Natural killer cell (primary cell): ENCODE measurements around the gene SLC4A7. TPM values are rescaled to one million over a fixed set of nuclear protein-coding genes. Genes with fewer than 3 reads are reported as not detected.

Experiments
- ATAC-seq, 3 donors: fragments of 150-1000 bp in 2 of 3; fragments of 200-7000 bp in 1 of 3; cut with Tn5 transposase; 1 replicate in 1 of 3; 2 replicates in 2 of 3; pipeline ENCODE4 v1.10.0; 2021; ENCODE audit warnings: mild to moderate bottlenecking in 2 of 3, moderate library complexity in 2 of 3
- DNase-seq, 2 donors: peaks; one replicate each; pipeline versions ENCODE4 v3.0.0 to v3.0.0-alpha.2; 2013 to 2021; ENCODE audit warnings: mixed read lengths in 1 of 2
- H3K27ac ChIP-seq: one replicate; pipeline ENCODE4 v1.5.1; 2013; ENCODE audit warnings: mild to moderate bottlenecking, low read length
- H3K27me3 ChIP-seq: one replicate; pipeline ENCODE4 v1.6.1; 2013; ENCODE audit warnings: low read length; ENCODE audit not compliant: control insufficient read depth, insufficient read depth
- H3K36me3 ChIP-seq: one replicate; pipeline ENCODE4 v1.6.1; 2013; ENCODE audit warnings: low read length; ENCODE audit not compliant: control insufficient read depth, insufficient read depth
- H3K4me1 ChIP-seq: one replicate; pipeline ENCODE4 v1.6.1; 2013; ENCODE audit warnings: low read length; ENCODE audit not compliant: control insufficient read depth, insufficient read depth
- H3K4me3 ChIP-seq: one replicate; pipeline ENCODE4 v1.5.1; 2013; ENCODE audit warnings: low read length
- H3K9me3 ChIP-seq: one replicate; pipeline ENCODE4 v1.6.1; 2013; ENCODE audit warnings: low read length; ENCODE audit not compliant: control insufficient read depth, insufficient read depth
- H3K27ac Mint-ChIP-seq, 2 donors: one replicate each; pipeline ENCODE4 v1.8.0; 2022; ENCODE audit warnings: mild to moderate bottlenecking in 2 of 2, mixed read lengths in 2 of 2, moderate library complexity in 1 of 2
- H3K27me3 Mint-ChIP-seq, 2 donors: one replicate each; pipeline ENCODE4 v1.8.0; 2022; ENCODE audit warnings: low read depth in 2 of 2, mixed read lengths in 2 of 2
- H3K36me3 Mint-ChIP-seq: one replicate; pipeline ENCODE4 v1.8.0; 2022; ENCODE audit warnings: mixed read lengths
- H3K4me1 Mint-ChIP-seq, 2 donors: one replicate each; pipeline ENCODE4 v1.8.0; 2022; ENCODE audit warnings: mixed read lengths in 2 of 2
- H3K4me3 Mint-ChIP-seq: one replicate; pipeline ENCODE4 v1.8.0; 2022; ENCODE audit warnings: mild to moderate bottlenecking, moderate library complexity, mixed read lengths
- H3K9me3 Mint-ChIP-seq, 2 donors: one replicate each; pipeline ENCODE4 v1.8.0; 2022; ENCODE audit warnings: mixed read lengths in 2 of 2
- WGBS: methylation state at CpG from one replicate; pipeline ENCODE4 v1.1.7; 2013; ENCODE audit warnings: missing lambda C conversion rate; ENCODE audit not compliant: insufficient coverage; 5-methylcytosine and 5-hydroxymethylcytosine counted together
- intact Hi-C: fragments of 100-400 bp; cut with micrococcal nuclease; formaldehyde crosslinking; loops from one replicate; pipeline ENCODE4 v1.14.2; 2022
- total RNA-seq, 4 donors: library from RNA; stranded (reverse); fragments of 120-200 nt in 1 of 4; gene quantifications; one replicate each; pipeline versions ENCODE4 v1.2.3 to v1.2.4, GENCODE V29; 2013 to 2022
- TF ChIP-seq, protein P1 (sequence below): fragments of 200-600 bp; IDR thresholded peaks from one replicate; pipeline ENCODE4 v1.8.0; 2022; ENCODE audit warnings: antibody characterized with exemption

Gene SLC4A7
- total RNA-seq, 3 donors from 2014 or later (not counting 1 experiment from before 2014, with no cell fraction given), result 36.4 to 48.0 (median 41.3) TPM

DNA sequence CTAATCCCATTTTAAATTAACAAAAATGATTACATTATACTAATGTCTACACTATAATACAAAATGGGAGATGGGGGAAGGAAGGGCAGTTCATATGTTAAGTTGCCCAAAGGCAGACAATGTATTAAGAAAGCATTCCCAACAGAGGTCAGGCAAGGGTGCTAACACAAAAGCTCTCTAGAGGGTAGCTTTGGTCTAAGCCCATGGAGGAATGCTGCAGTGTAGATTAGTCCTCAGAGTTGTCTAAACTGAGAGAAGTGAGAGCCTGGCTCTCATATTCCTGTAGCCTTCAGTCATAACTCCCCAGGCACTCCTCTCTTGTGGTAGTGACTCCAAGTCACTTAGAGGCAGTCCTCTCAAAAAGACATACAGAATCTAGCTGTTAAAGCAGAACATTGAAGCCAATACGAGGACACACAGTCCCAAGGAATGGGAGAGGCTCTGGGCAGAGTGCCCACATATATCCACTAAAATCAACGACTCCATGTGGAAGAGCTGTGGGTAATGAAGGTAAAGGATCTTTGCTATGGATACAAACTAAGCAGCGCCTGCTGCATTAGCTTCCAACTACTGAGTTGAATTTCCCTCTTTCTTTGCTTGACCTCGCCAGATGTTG is 129.5 kb downstream of the SLC4A7 start:
- Mint-ChIP-seq H3K27me3 (no peaks in the 10 kb centered on the region), H3K36me3 (no peaks in the 10 kb centered on the region), H3K4me1 (peaks cover 7 to 25% of the 10 kb centered on the region in 2 donors), H3K4me3 (no peak overlapping the region), H3K9me3 (no peaks in the 10 kb centered on the region), H3K27ac (no peak overlapping the region)
- Histone ChIP-seq H3K4me1 (peaks cover 5% of the 10 kb centered on the region), H3K4me3 (no peak overlapping the region), H3K9me3 (no peaks in the 10 kb centered on the region), H3K36me3 (no peaks in the 10 kb centered on the region), H3K27me3 (no peaks in the 10 kb centered on the region), H3K27ac (no peak overlapping the region)
- DNase-seq (no peak), ATAC-seq (no peak)
- intact Hi-C loops, result no loop called here
- TF ChIP-seq, protein P1, sequence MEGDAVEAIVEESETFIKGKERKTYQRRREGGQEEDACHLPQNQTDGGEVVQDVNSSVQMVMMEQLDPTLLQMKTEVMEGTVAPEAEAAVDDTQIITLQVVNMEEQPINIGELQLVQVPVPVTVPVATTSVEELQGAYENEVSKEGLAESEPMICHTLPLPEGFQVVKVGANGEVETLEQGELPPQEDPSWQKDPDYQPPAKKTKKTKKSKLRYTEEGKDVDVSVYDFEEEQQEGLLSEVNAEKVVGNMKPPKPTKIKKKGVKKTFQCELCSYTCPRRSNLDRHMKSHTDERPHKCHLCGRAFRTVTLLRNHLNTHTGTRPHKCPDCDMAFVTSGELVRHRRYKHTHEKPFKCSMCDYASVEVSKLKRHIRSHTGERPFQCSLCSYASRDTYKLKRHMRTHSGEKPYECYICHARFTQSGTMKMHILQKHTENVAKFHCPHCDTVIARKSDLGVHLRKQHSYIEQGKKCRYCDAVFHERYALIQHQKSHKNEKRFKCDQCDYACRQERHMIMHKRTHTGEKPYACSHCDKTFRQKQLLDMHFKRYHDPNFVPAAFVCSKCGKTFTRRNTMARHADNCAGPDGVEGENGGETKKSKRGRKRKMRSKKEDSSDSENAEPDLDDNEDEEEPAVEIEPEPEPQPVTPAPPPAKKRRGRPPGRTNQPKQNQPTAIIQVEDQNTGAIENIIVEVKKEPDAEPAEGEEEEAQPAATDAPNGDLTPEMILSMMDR, result no peak
- WGBS, result 96% methylated on average over 4 of the region's 4 CpGs

DNA sequence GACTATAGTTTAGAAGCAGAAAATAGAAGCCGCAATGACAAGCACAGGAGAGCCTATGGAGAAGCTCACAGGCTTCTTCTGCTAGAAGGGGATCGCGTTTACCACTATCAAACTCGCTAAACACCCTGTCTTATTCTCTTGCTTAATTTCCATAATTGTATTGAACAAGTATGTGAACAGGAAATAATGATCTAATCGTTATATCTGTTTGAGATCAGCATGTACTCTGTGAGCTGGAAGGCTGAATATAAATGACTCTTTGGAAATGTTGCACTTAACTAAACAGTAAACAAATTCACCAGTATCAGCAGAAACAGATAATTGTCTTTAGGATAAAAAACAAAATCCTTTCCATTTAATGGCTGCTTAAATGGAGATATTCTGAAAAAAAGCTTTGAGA is 130.0 kb downstream of the SLC4A7 start:
- Histone ChIP-seq H3K9me3 (no peaks in the 10 kb centered on the region), H3K27ac (no peak overlapping the region), H3K27me3 (no peaks in the 10 kb centered on the region), H3K4me1 (peaks cover 5% of the 10 kb centered on the region), H3K4me3 (no peak overlapping the region), H3K36me3 (no peaks in the 10 kb centered on the region)
- H3K9me3 Mint-ChIP-seq, result no peaks in the 10 kb centered on the region
- H3K27me3 Mint-ChIP-seq, result no peaks in the 10 kb centered on the region
- no peak overlapping the region for H3K27ac Mint-ChIP-seq
- H3K4me1 Mint-ChIP-seq, result peaks cover 12 to 25% of the 10 kb centered on the region in 2 donors
- 87% methylated on average over 3 of the region's 5 CpGs for WGBS
- ATAC-seq (no peak), DNase-seq (no peak)
- no peak overlapping the region for H3K4me3 Mint-ChIP-seq
- H3K36me3 Mint-ChIP-seq, result no peaks in the 10 kb centered on the region
- intact Hi-C loops, result no loop called here
- TF ChIP-seq, protein P1, result no peak

DNA sequence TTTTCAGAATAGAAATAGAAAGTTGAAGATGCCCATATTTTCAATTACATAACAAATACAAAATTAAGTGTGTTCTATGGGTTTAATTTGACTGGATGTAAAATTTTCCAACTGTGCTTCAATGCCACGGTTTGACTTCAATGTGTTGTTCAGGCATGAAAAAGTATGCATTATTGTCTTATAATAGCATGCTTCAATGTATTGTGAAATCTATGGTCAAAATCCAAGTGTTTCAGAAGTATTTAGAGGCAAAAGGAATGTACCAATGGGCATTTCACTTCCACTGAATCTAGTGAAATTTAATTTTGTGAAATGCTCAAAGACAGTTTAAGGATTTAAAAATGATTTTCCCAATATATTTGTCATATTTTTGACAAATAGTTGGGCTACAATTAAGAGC is 131.0 kb downstream of the SLC4A7 start:
- Histone ChIP-seq H3K27ac (no peak overlapping the region), H3K27me3 (no peaks in the 10 kb centered on the region), H3K36me3 (no peaks in the 10 kb centered on the region), H3K4me3 (no peak overlapping the region), H3K9me3 (no peaks in the 10 kb centered on the region), H3K4me1 (no peaks in the 10 kb centered on the region)
- TF ChIP-seq, protein P1, result no peak
- ATAC-seq (no peak), DNase-seq (no peak)
- H3K27me3 Mint-ChIP-seq, result no peaks in the 10 kb centered on the region
- H3K4me1 Mint-ChIP-seq, result peaks cover 20 to 23% of the 10 kb centered on the region in 2 donors
- no peak overlapping the region for H3K27ac Mint-ChIP-seq
- no peaks in the 10 kb centered on the region for H3K9me3 Mint-ChIP-seq
- no peaks in the 10 kb centered on the region for H3K36me3 Mint-ChIP-seq
- intact Hi-C loops, result no loop called here
- 100% methylated on average over 1 of the region's 1 CpG for WGBS
- no peak overlapping the region for H3K4me3 Mint-ChIP-seq

DNA sequence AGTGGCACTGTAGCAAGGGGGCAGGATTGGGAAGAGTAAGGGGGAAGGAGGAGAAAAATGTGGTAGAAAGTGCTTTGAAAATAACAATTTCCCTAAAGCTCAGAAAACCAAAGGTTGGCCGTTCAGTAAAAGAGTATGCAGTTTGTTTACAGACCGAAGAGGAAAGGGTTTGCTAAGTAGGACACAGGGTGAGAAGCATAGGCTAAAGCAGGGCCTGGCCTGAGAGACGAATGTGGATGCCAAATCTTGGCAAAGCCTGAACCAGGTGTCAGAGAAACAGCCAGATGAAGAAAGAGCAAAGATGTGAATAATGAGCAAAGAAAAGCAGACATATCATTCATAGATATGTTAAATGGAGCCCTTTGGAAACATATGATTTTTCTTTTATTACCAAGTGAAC is 132.1 kb downstream of the SLC4A7 start:
- no peaks in the 10 kb centered on the region for H3K36me3 Mint-ChIP-seq
- H3K36me3 ChIP-seq, result no peaks in the 10 kb centered on the region
- H3K4me1 ChIP-seq, result no peaks in the 10 kb centered on the region
- DNase-seq (no peak), ATAC-seq (no peak)
- H3K4me1 Mint-ChIP-seq, result peaks cover 15 to 20% of the 10 kb centered on the region in 2 donors
- H3K4me3 ChIP-seq, result no peak overlapping the region
- H3K27me3 Mint-ChIP-seq, result no peaks in the 10 kb centered on the region
- no peaks in the 10 kb centered on the region for H3K9me3 ChIP-seq
- intact Hi-C loops, result no loop called here
- H3K27ac Mint-ChIP-seq, result no peak overlapping the region
- H3K9me3 Mint-ChIP-seq, result no peaks in the 10 kb centered on the region
- H3K27me3 ChIP-seq, result no peaks in the 10 kb centered on the region
- no peak overlapping the region for H3K4me3 Mint-ChIP-seq
- TF ChIP-seq, protein P1, result no peak
- H3K27ac ChIP-seq, result no peak overlapping the region
- 76% methylated on average over 3 of the region's 3 CpGs for WGBS
